Measurements from ENCODE around the gene MRPL30.
"Not testable (repeated sequence)": the region's sequence is repeated elsewhere in the genome, so short reads cannot be mapped to it uniquely, and the experiment has no call there.

Gene MRPL30

DNA sequence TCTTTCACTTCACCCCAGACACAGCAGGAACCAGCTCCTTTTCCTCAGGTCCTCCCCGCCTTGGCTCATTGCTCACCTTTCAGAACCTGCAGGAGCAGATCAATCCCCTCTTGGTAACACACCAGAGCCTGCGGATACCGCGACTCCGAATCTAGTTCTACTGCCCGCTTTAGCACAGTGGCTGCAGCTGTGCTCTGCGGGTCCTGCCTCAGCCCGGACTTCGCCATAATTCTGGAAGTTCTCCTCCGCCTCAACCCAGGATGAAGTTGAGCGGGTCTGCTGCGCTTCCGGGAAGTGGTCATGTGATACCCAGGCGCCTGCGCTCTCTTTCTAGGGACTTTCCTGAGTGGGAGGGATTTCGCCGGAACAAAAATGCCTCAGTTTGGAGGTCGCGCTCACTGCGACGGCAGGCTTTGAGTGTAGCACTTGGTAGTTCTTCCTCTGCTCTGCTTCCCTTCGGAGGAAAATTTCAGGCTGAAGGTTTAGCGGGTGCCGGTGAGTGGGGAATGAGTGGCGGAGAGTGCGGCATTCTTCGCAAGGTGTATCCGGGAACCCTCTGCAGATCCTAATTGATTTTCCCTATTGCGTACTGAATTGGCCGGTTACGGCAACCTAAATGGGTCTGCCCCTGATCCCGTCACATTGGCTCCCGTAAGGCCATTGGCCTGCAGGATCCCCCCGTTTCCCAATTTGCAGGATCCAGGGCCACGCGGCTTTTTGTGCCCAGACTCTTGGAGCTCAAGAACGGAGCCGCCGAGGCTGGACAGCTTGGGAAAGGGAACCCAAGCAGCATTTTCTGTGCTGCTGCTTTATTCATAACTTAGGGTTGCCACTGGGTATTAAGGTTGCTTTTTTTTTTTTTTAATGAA is at the start of gene MRPL30, which contains the start of gene MITD1:
TSS of gene MRPL30 (plus strand) at position 430 of the 869 bp plus-strand sequence. CDS start 5,020 bp downstream, outside the sequence.
TSS of gene MITD1 (minus strand) at position 304 of the 869 bp plus-strand sequence. CDS start at position 227, 77 bp downstream.
- DNase-seq = peak; percentile 88 to 90

DNA sequence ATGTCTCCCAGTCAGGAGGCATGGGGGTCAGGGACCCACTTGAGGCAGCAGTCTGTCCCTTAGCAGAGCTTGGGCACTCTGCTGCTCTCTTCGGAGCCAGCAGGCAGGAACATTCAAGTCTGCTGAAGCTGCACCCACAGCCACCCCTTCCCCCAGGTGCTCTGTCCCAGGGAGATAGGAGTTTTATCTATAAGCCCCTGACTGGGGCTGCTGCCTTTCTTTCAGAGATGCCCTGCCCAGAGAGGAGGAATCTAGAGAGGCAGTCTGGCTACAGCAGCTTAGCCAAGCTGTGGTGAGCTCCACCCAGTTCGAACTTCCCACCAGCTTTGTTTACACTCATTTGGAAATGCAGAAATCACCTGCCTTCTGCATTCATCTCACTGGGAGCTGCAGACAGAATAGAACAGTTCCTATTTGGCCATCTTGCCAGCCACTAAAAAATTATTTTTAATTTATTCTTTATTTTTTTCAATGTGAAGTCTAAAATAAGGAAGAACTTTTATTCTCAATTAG is 45.9 kb upstream of the MRPL30 start:
- DNase-seq = not testable (repeated sequence)

DNA sequence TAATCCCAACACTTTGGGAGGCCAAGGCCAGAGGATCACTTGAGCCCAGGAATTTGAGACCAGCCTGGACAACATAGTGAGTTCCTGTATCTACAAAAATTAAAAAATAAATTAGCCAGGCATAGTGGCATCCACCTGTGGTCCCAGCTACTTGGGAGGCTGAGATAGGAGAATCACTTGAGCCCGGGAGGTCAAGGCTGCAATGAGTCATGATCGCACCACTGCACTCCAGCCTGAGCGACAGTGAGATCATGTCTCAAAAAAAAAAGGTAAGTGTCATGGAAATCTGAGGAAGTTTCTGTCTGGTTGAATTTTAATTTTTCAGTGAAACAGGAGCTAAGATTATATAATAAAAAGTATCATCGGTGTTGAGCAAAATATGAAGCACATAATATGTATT is 42.0 kb upstream of the MRPL30 start:
- DNase-seq = no peak

DNA sequence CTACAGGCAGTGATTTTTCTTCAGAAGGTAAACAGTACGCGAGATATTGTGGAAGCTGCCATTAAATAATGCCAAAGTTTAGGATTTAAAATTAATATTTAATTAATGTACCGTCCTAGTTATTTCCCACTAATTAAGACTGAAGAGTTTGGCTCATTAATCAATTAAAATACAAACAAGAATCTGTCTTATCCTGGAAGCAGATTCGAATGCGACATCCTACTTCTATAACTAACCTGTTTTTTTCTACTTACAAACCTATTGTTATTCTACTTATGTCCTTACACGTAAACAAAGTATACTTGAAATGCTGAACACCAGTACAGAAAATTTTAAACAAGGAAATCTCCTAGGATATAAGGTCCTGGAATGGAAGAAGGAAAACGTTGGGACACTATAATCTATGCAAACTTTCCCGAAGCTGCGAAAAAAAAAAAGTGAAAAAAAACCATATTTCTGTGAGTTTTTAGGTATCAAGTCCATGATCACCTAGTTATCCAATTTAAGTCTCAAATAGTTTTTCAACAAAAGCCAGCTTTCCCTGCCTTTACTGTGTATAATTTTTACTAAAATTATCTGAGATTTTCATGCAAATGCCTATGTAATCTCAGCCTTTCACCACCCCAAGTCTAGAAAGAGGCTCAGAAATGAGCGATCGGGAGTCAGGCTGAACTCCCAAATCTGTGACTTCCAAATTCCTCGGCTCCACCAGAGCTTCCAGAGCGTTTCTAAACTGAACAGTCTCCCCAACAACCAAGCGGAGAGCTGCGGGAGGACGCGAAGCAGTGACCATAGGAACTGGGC is 40.7 kb upstream of the MRPL30 start:
- no peak for DNase-seq

DNA sequence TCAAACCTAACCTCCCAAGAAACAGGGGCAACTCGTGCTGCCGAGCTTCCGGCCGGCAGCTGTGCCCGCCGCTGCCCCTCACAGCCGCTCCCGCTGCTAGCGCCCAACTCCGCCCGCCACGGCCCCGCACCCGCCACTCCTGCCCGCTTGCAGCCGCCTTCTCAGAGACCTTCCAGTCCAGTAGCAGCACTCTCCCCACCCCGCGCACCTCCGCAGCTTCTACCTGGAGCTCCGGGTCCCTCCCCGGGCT is 40.2 kb upstream of the MRPL30 start:
- DNase-seq = no peak

DNA sequence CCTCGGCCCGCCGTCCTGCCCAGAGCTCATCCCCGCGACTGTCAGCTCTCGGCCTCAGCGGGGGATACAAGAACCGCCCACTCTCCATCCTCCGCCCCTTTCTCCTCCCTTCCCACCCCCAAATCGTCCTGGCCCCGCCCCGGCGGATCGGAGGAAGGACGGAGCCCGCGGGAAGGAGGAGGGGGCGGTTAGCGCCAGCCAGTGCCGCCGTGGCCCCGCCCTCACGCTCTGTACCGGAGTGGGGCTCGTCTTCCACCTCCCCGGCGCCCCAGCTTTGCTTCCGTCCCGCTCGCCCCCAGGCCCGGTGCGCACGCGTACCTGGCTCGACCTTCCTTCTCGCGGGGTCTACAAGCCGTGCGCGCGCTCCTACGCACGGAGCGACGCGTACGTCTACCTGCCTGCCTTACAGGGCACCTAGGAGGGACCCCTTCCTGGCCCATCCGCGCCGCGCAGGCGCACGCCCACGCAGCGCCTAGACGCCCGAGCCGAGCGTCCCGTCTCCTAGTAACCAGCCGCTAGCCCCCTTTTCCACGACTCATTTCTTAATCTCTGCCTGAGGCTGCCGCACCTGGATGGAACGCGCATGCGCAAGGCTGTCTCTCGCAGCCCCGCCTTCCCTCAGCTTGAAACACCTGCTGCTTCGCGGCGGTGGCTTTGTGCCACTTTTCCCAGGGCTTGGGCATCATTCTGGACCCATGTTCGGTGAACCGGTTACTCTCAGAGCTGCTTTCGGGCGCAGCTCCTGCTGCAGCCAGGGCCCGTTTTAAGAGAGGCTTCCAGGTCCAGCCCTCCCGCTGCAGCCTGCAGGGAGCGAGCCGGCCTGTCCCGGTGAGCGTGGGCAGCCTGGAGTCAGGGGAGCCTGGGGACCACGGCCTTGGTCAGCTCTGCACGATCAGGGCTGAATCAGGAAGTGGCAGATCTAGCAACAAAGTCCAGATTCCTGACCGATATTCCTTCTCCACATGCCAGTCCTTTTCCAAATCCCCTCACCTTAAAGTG is 39.6 kb upstream of the MRPL30 start, which contains the start of gene C2orf15:
TSS of gene C2orf15 (plus strand) at position 598 of the 999 bp plus-strand sequence. CDS start 8,852 bp downstream, outside the sequence.
- DNase-seq = no peak

DNA sequence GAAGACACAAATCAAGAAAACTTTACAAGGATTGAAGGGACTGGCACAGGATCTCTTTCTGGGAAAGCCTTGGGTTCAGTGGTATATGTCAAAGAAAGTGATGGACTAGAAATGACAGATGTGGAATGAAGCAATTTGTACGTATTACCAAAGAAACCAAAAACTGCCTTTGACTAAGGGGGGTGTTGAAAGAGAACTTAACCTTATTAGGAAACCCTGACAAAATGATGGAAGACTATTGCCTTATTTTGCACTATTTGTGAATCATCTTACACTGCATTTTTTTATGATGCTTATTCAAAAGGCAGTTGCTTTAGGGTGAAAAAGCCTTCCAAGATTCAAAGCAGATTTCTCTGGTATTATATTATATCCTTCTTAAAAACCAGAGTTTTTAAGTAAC is 30.3 kb upstream of the MRPL30 start:
- DNase-seq = peak; percentile 91

DNA sequence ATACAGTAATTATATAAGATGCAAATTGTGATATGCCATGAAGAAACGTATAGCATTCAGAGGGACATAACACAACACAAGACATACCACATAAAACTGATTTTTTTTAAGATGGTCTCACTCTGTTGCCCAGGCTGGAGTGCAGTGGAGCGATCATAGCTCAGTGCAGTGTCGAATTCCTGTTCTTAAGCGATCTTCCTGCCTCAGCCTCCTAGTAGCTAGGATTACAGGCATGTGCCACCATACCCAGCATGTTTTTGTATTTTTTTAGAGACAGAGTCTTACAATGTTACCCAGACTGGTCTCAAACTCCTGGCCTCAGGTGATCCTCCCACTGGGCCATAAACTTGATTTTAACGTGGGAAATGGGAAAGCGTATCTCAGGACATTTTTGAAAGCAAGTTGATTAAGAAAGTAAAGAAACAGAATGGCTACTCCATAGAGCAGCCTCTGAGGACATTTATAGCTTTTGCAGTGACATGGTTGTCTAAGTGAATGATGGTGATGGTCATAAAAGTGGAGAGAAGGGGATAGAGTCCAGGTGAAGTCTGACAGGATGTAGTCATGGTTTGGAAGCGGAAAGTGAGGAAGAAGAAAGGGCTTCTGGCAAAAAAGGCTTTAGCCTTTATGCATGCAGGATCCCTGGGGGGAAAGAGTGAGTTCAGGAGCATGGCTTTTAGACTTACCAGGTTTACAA is 28.6 kb upstream of the MRPL30 start:
- DNase-seq = no peak

DNA sequence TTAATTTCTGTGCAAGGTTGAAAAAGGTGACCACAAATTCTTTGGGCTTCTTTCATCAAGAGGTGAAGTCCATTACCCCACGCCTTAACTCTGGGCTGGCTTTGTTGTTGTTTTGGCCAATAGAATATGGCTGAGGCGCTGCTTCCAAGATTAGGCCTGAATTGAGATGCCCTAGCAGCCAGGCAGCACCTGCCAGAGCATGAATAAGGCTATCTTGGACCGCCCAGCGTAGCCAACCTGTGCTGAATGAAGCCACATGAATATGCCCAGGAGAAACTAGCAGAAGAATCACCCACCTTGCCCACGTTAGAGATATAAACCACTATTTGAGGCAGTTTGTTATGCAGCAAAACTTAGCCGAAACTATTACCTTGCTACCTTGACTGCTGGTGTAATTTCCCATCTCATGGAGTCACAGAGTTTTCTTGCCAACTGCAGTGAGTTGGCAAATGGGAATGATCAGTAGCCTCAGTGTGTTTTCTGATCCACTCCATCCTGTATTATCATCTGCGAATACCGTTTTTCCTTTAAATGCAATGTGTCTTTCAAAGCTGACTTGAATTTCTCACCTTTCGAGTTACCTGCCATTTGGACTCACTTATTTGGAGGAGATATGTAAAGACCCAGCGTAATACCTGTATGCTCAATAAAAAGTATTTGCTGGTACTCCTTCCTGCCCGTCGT is 26.9 kb upstream of the MRPL30 start:
- no peak for DNase-seq

DNA sequence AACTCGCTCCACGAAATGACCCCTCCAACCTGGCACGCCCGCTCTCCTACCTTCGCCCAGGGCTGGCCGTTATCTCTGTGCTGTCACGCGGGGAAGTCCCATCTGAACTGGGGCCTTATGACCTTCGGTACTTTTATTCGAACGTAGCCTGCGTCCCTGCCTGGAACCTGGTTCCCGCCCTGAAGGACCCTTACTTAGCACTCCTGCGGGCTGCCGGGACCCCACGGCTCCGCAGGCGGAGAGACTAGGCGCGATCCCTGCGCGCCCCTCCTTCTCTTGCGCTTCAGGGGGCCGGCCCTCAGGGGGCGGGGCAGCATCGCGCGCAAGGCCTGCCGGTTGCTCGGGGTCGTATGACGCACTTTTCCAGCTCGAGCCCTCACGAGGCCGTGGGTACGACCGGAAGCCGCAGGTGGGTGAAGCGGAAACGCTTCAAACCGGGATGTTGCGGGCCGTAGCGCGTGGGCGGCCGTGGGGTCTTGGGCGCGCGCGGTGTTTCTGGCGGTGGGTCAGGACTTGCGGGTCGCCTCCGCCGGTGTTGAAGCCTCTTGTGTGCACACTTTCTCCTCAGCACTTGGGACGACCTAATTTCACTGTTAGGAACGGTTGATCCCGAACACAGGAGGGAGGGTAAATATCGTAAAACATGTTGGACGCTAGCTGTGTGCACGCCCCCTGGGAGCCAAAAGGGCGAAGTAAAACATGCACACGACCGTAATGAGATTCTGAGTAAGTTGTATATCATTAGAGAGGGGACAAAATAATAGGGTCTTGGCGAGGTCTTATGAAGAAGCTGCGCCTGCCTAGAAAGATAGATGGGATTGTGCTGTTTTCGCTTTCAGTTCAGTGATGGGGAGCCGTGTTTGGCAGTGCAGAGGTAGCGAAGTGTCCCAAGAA is 26.1 kb upstream of the MRPL30 start, which contains the start of the genes LIPT1 and TSGA10:
TSS of gene LIPT1 (plus strand) at position 325 of the 894 bp plus-strand sequence. CDS start 6,991 bp downstream, outside the sequence.
TSS of gene TSGA10 (minus strand) at position 300 of the 894 bp plus-strand sequence. CDS start 45,503 bp downstream, outside the sequence.
- DNase-seq = peak; percentile 61 to 72

DNA sequence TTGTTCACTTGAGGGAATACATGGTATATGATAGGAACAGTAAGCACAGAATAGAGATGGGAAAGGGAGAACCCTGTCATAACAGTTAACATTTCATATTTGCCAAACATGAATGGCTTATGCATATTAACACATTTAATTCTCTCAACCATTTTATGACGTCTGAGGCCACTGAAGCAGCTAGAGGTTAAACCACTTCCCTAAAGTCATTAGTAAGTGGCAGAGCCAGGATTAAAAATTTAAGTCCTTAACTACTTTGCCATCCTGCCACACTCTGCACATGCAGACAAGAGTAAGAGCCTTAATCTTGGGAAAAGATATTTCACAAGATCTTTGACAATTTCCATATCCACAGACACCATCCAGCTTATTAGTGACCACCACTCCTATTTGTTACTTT is 24.1 kb upstream of the MRPL30 start:
- DNase-seq = peak; percentile 17 to 39

DNA sequence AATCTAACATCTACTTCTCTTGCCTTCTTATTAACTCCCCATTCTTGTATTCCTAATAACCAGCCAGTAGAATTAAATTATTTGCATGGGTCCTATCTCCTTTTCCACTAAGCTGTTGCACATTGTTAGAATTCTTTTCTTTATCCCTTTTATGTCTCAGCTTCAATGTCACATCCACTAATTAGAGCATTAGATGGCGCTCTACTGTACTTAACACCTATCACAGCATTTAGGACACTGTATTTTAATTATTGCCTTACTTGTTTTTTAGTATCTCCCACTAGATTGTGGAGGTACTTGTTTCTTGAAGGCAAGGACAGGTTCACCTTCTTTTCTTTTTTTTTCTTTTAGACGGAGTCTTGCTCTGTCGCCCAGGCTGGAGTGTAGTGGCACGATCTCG is 22.4 kb upstream of the MRPL30 start:
- peak in 1 of 2 experiments; percentile 11 for DNase-seq

DNA sequence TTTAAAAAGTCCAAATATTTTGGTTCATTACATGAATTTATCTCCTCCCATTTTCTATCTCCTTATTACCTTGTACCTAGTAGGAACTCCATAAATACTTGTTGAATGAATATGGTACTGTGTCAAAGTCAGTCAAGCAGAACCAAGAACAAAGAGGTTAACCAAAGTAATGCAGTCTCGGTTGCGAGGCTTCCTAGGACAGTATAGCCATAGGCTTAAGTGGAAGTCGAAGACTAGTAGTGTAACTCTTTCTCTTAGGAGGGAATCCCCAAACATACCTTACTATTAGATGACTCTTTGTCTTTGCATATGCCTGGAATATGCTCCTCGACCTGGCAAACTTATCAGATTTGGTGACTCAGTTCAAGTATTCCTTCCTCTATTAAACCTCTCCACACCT is 21.4 kb upstream of the MRPL30 start:
- DNase-seq = no peak

DNA sequence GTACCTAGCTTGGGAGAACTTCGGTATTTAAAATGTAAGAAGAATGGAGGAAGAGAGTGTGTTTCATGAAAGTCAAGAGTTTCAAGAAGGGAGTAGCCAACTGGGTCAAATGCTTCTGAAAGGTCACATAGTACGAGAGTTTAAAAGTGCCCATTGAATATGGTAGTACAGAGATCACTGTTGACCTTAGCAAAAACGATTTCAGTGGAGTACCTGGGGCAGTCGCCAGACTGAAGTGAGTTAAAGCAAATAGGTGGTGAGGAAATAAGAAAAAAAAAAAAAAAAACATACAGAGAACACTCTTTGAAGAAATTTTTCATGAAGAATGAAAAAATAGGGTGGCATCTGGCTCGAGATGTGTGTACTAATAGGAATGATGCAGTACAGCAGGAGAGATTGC is 14.8 kb upstream of the MRPL30 start:
- no peak for DNase-seq

DNA sequence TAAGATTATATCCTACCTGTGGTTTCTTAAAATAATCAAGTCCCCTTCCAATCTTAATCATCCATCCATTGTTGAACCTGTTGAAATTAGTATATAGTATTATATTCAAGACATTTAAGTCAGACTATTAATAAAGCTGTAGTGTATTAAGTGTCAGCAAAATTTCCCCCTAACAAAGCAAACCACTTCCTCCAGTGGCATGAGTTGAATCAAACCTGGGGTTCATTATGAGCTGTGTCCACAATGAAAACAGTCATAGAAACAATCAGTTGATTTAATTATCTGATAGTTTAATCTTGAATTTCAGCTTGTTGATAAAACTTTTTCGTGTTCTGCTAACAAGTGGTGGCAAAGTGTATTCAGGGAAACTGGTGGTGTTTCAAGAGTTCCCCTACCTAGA is 11.4 kb upstream of the MRPL30 start:
- no peak for DNase-seq

DNA sequence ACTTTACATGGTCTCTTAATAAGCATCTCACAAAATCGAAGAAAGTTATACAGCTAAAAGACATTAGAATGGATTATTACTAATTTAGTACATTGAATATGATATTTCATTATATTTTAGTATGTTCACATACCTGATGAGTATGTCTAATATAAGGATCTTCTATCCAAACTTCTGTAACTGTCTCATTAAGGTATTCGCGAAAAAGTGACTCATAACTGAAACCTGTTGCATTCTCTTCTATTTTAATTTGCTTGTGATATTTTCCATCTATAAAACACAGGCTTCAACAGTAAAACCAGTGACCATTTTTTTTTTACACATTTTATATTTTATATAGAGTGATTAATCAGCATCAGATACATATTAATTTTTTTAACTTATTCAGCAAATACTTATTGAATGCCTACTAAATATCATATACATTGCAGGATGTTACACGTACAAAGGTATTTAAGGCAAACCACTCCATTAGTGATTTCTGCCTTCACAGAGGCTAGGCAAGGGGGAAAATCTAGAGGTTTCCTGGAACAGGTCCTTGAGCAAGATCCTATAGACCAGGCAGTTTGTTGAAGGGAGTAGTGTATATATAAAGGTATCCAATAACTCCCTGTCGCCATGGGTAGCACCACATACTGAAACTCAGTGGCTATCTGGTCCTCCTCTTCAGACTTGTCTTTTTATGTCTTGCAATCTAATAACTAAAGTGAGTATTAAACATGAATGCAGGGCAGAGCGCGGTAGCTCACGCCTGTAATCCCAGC is 9.4 kb upstream of the MRPL30 start:
- DNase-seq = no peak

DNA sequence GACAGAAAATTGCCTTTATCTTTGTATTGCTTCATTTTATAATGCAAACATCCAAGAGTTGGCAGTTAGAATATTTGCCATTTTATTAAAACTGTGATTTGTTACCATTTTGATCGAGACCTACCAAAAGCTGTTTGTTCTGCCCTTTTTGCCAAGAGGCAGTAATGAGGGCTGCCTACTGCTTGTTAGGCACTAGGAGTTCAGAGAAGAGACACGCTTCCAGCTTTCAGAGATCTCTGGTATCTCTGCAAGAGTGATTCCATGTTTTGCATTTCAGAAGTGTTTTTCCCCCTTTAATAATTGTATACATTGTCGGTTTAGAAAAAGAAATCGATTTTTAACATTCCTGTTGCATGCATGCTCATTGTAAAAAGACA is 628 bp downstream of the MRPL30 start:
- no peak for DNase-seq

DNA sequence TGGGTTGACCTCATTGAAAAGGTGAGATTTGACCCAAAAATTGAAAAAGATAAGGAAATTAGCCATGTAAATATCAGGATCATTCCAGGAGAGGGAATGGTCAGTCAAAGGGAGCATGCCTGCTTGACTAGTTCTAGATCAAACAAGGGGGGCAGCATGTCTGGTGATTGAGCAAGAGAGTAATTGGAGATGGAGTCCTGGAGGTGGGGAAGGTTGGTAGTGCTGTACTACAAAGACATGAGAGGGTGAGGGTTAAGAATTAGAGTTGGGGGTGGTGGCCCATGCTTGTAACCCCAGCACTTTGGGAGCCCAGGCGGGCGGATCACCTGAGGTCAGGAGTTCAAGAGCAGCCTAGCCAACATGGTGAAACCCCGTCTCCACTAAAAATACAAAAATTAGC is 2.0 kb downstream of the MRPL30 start:
- no peak for DNase-seq

DNA sequence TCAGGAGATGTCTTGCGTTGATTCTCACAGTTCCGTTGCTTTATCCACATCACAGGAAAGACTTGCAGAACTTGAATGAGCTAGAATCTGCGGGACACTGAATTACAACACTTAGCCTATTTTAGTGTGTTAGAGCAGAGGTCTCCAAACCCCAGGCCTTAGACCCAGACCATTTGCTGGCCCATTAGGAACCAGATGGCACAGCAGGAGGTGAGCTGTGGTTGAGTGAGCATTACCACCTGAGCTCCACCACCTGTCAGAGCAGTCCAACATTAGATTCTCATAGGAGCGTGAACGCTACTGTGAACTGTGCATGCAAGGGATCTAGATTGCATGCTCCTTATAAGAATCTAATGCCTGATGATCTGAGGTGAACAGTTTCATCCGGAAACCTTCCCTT is 3.8 kb downstream of the MRPL30 start:
- DNase-seq = no peak
